H9 (cell line): ENCODE measurements around the gene ENOX1. TPM values are rescaled to one million over a fixed set of nuclear protein-coding genes. Genes with fewer than 3 reads are reported as not detected.

ENCODE experiments used
- DNase-seq: peaks from one replicate; pipeline ENCODE4 v3.0.0-alpha.2; 2017
- H2AFZ ChIP-seq: one replicate; pipeline ENCODE4 v1.6.1; 2013; ENCODE audit warnings: mild to moderate bottlenecking, low read length, control low read depth, moderate library complexity
- H2AK5ac ChIP-seq: 2 replicates; pipeline ENCODE4 v1.6.1; 2013; ENCODE audit warnings: low read length, control low read depth, mixed read lengths; ENCODE audit not compliant: insufficient read length
- H2BK120ac ChIP-seq: one replicate; pipeline ENCODE4 v1.6.1; 2013; ENCODE audit warnings: low read depth, mild to moderate bottlenecking, low read length, control low read depth, inconsistent platforms; ENCODE audit not compliant: poor library complexity, severe bottlenecking
- H2BK12ac ChIP-seq: 2 replicates; pipeline ENCODE4 v1.6.1; 2013; ENCODE audit warnings: low read length, control low read depth, mixed read lengths, low read depth; ENCODE audit not compliant: insufficient read length
- H2BK15ac ChIP-seq: 2 replicates; pipeline ENCODE4 v1.6.1; 2013; ENCODE audit warnings: low read depth, low read length, control low read depth
- H2BK20ac ChIP-seq: one replicate; pipeline ENCODE4 v1.6.1; 2013; ENCODE audit warnings: low read depth, mild to moderate bottlenecking, low read length, control low read depth, inconsistent platforms; ENCODE audit not compliant: poor library complexity, severe bottlenecking
- H2BK5ac ChIP-seq: 2 replicates; pipeline ENCODE4 v1.6.1; 2013; ENCODE audit warnings: low read length, control low read depth, mixed read lengths; ENCODE audit not compliant: insufficient read length
- H3K14ac ChIP-seq: 2 replicates; pipeline ENCODE4 v1.6.1; 2013; ENCODE audit warnings: low read length, control low read depth; ENCODE audit not compliant: insufficient read depth
- H3K18ac ChIP-seq: 2 replicates; pipeline ENCODE4 v1.6.1; 2013; ENCODE audit warnings: low read depth, mild to moderate bottlenecking, mixed read lengths, low read length, control low read depth; ENCODE audit not compliant: insufficient read length
- H3K23ac ChIP-seq: 2 replicates; pipeline ENCODE4 v1.6.1; 2013; ENCODE audit warnings: low read length, control low read depth, mixed read lengths, low read depth; ENCODE audit not compliant: insufficient read length
- H3K23me2 ChIP-seq: 2 replicates; pipeline ENCODE4 v1.6.1; 2013; ENCODE audit warnings: low read depth, mild to moderate bottlenecking, mixed read lengths, low read length, control low read depth; ENCODE audit not compliant: insufficient read length, poor library complexity, severe bottlenecking
- H3K27ac ChIP-seq: 2 replicates; pipeline ENCODE4 v1.5.1; 2013; ENCODE audit warnings: low read length, control low read depth, mixed read lengths, low read depth; ENCODE audit not compliant: insufficient read length
- H3K27me3 ChIP-seq: 2 replicates; pipeline ENCODE4 v1.6.1; 2013; ENCODE audit warnings: low read length, control low read depth, inconsistent platforms; ENCODE audit not compliant: insufficient read depth
- H3K4ac ChIP-seq: 2 replicates; pipeline ENCODE4 v1.6.1; 2013; ENCODE audit warnings: low read depth, mild to moderate bottlenecking, control low read depth, inconsistent platforms, low read length, moderate library complexity
- H3K4me1 ChIP-seq: 2 replicates; pipeline ENCODE4 v1.6.1; 2013; ENCODE audit warnings: low read length, control low read depth, inconsistent platforms; ENCODE audit not compliant: insufficient read depth
- H3K4me2 ChIP-seq: 2 replicates; pipeline ENCODE4 v1.6.1; 2013; ENCODE audit warnings: low read length, control low read depth, mixed read lengths; ENCODE audit not compliant: insufficient read length, insufficient read depth
- H3K56ac ChIP-seq: 2 replicates; pipeline ENCODE4 v1.6.1; 2013; ENCODE audit warnings: low read depth, mild to moderate bottlenecking, mixed read lengths, low read length, control low read depth; ENCODE audit not compliant: insufficient read length
- H3K79me1 ChIP-seq: 2 replicates; pipeline ENCODE4 v1.6.1; 2013; ENCODE audit warnings: low read depth, mild to moderate bottlenecking, moderate library complexity, low read length, control low read depth, inconsistent platforms; ENCODE audit not compliant: insufficient read depth, poor library complexity, severe bottlenecking
- H3K79me2 ChIP-seq: 2 replicates; pipeline ENCODE4 v1.6.1; 2013; ENCODE audit warnings: low read length, control low read depth, inconsistent platforms; ENCODE audit not compliant: insufficient read depth
- H3K9ac ChIP-seq: 2 replicates; pipeline ENCODE4 v1.6.1; 2013; ENCODE audit warnings: low read length, control low read depth, mixed read lengths; ENCODE audit not compliant: insufficient read length; ENCODE audit errors: extremely low read depth
- H3K9me3 ChIP-seq: one replicate; pipeline ENCODE4 v1.6.1; 2013; ENCODE audit warnings: low read depth, low read length, inconsistent platforms; ENCODE audit not compliant: control insufficient read depth
- H3T11ph ChIP-seq: one replicate; pipeline ENCODE4 v1.6.1; 2013; ENCODE audit warnings: mild to moderate bottlenecking, low read length, control low read depth, inconsistent platforms
- H4K20me1 ChIP-seq: one replicate; pipeline ENCODE4 v1.6.1; 2013; ENCODE audit not compliant: control insufficient read depth, insufficient read length, insufficient read depth
- H4K5ac ChIP-seq: 2 replicates; pipeline ENCODE4 v1.6.1; 2013; ENCODE audit warnings: low read depth, mild to moderate bottlenecking, mixed read lengths, low read length, control low read depth; ENCODE audit not compliant: insufficient read length
- H4K8ac ChIP-seq: replicated peaks from 2 replicates; pipeline ENCODE4 v1.6.1; 2013; ENCODE audit warnings: low read length, control low read depth, mixed read lengths, low read depth; ENCODE audit not compliant: insufficient read length
- H4K91ac ChIP-seq: 2 replicates; pipeline ENCODE4 v1.6.1; 2013; ENCODE audit warnings: low read depth, mild to moderate bottlenecking, moderate library complexity, mixed read lengths, low read length, control low read depth; ENCODE audit not compliant: insufficient read length
- H3K27ac Mint-ChIP-seq, 3 experiments: 2 replicates in 2 of 3; 3 replicates in 1 of 3; pipeline ENCODE4 v1.8.0; 2020 to 2021; ENCODE audit warnings: mixed read lengths in 3 of 3, mild to moderate bottlenecking in 1 of 3, moderate library complexity in 1 of 3
- H3K27me3 Mint-ChIP-seq: 2 replicates; pipeline ENCODE4 v1.8.0; 2021; ENCODE audit warnings: low read depth, mild to moderate bottlenecking, moderate library complexity, mixed read lengths
- H3K36me3 Mint-ChIP-seq, 3 experiments: 2 replicates in 2 of 3; 3 replicates in 1 of 3; pipeline ENCODE4 v1.8.0; 2020 to 2021; ENCODE audit warnings: low read depth in 3 of 3, mixed read lengths in 3 of 3; ENCODE audit not compliant: insufficient read depth in 1 of 3
- H3K4me1 Mint-ChIP-seq, 2 experiments: 2 replicates each; pipeline ENCODE4 v1.8.0; 2020; ENCODE audit warnings: mixed read lengths in 2 of 2
- H3K4me3 Mint-ChIP-seq, 2 experiments: 2 replicates in 1 of 2; 3 replicates in 1 of 2; pipeline ENCODE4 v1.8.0; 2020 to 2021; ENCODE audit warnings: mild to moderate bottlenecking in 2 of 2, mixed read lengths in 2 of 2, moderate library complexity in 1 of 2
- H3K9me3 Mint-ChIP-seq, 2 experiments: 2 replicates in 1 of 2; 3 replicates in 1 of 2; pipeline ENCODE4 v1.8.0; 2020; ENCODE audit warnings: mild to moderate bottlenecking in 2 of 2, mixed read lengths in 2 of 2, moderate library complexity in 1 of 2
- WGBS: extraction: QIAGEN DNeasy Blood & Tissue Kit; methylation state at CpG from one replicate; pipeline ENCODE4 v1.1.7; 2013; ENCODE audit warnings: missing lambda C conversion rate, low lambda C conversion rate, mixed read lengths; ENCODE audit not compliant: insufficient read length; ENCODE audit errors: extremely low coverage; 5-methylcytosine and 5-hydroxymethylcytosine counted together
- total RNA-seq: library from RNA; stranded (reverse); gene quantifications from 2 replicates; pipeline ENCODE4 v1.2.1, GENCODE V29; 2021
- TF ChIP-seq, protein P1 (sequence below): fragments of 200-600 bp; sonication (generic); conservative IDR thresholded peaks from 3 replicates; pipeline ENCODE4 v1.8.0; 2021; ENCODE audit warnings: antibody characterized with exemption, mild to moderate bottlenecking

The ENOX1 gene
- total RNA-seq, 1 experiment from 2014 or later: 0.24 TPM

DNA sequence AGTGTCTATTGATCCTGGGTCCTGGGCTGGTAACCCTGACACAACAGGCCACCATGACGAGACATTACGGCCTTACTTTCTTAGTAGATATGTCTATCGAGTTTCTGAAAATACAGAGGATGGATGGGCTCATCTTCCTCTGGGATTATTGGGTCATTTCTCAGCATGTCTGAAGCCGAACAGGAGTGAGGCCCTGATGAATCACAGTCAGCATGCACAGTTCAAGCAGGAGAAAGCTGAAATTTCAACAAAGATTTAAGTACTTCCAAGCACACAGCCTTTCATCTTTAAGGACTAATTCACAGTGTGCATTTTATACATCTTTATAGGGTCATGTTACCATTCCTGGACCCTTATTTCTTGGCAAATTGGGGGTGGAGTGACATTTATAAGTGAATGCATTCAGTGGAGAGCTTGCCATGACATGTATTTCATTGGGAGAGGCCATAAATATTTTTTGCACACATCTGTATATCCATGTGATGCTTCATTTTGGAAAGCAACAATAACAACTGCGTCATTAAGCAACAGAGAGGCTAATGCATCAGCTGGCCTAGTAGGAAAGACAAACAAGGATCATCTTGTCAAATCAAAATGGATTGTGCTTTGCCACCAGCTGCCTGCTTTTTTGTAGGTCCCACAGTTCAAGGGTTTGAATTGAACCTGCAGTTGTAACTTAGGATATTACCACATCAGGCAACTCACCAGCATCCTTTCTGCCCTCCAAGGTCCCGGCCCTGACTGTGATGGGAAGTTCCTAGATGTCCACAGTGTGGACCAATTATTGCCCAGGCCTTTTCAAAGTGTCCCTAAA lies 619.9 kb downstream of the ENOX1 start:
- Histone ChIP-seq H3K79me2 (no peaks in the 10 kb centered on the region), H3K4ac (no peak overlapping the region), H4K8ac (no peak overlapping the region), H2BK15ac (no peak overlapping the region), H3K9me3 (no peaks in the 10 kb centered on the region), H3K9ac (no peak overlapping the region), H3K27me3 (no peaks in the 10 kb centered on the region), H3K23ac (no peak overlapping the region), H3K79me1 (no peaks in the 10 kb centered on the region), H3T11ph (no peak overlapping the region), H2BK5ac (no peak overlapping the region), H2BK20ac (no peak overlapping the region), H3K4me2 (no peak overlapping the region), H3K56ac (no peak overlapping the region), H2BK12ac (no peak overlapping the region), H2AK5ac (no peak overlapping the region), H3K23me2 (no peaks in the 10 kb centered on the region), H3K14ac (no peak overlapping the region), H4K91ac (no peak overlapping the region), H3K4me1 (no peaks in the 10 kb centered on the region), H3K27ac (no peak overlapping the region), H4K5ac (no peak overlapping the region), H4K20me1 (no peaks in the 10 kb centered on the region), H2AFZ (no peak overlapping the region), H2BK120ac (no peak overlapping the region), H3K18ac (no peak overlapping the region)
- TF ChIP-seq, protein P1, sequence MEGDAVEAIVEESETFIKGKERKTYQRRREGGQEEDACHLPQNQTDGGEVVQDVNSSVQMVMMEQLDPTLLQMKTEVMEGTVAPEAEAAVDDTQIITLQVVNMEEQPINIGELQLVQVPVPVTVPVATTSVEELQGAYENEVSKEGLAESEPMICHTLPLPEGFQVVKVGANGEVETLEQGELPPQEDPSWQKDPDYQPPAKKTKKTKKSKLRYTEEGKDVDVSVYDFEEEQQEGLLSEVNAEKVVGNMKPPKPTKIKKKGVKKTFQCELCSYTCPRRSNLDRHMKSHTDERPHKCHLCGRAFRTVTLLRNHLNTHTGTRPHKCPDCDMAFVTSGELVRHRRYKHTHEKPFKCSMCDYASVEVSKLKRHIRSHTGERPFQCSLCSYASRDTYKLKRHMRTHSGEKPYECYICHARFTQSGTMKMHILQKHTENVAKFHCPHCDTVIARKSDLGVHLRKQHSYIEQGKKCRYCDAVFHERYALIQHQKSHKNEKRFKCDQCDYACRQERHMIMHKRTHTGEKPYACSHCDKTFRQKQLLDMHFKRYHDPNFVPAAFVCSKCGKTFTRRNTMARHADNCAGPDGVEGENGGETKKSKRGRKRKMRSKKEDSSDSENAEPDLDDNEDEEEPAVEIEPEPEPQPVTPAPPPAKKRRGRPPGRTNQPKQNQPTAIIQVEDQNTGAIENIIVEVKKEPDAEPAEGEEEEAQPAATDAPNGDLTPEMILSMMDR: no peak
- Mint-ChIP-seq H3K36me3 (peaks cover 0 to 20% (median 8%) of the 10 kb centered on the region in 3 experiments; a peak in 5 of 7 replicates), H3K4me1 (peaks cover 9 to 13% of the 10 kb centered on the region in 2 experiments), H3K27me3 (no peaks in the 10 kb centered on the region), H3K4me3 (no peak overlapping the region), H3K9me3 (peaks cover 19 to 30% of the 10 kb centered on the region in 2 experiments), H3K27ac (no peak overlapping the region)
- no CpG with 5 or more reads among the region's 6 CpGs for WGBS
- DNase-seq: no peak

Other genes starting within 250 kb of the ENOX1 start
- 5.0 and 5.6 TPM in 2 replicates for gene CCDC122, start 92.8 kb upstream of the ENOX1 start, total RNA-seq
- 3.0 and 3.7 TPM in 2 replicates for gene LACC1, start 92.9 kb upstream of the ENOX1 start, total RNA-seq